NOMO-1 (cell line): ENCODE measurements around the gene CHAF1A.

Source experiments
- DNase-seq, 2 experiments: peaks; one replicate each; lab custom pipeline; 2025; ENCODE audit not compliant: unreplicated experiment in 2 of 2; lab: John Stamatoyannopoulos, UW

The CHAF1A gene

DNA sequence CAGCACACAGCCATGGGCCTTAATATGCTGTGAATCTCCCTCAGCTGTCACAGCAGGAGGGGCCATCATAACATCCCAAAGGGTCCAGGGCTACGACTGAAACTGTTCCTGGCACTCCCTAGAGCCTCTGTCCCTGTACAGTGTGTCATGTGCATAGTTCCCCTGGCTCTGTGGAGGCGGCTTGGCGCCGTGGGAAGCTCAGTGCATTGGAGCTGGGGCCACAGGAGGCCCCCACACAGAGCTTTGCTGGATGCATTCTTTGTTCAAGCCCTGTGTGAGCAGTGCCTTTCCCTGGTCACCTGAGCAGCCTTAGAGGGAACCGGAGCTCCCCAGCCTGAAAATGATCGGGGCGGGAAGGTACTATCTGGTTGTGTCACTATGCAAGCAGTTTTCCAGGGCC, 33.8 kb downstream of the CHAF1A start:
- DNase-seq = no peak

- no peak for DNase-seq
These were observed 34.7 kb downstream of the CHAF1A start for GRCh38 chr19:4437103-4437502.

- DNase-seq = no peak
These were observed 36.8 kb downstream of the CHAF1A start for GRCh38 chr19:4439243-4439642.

DNA sequence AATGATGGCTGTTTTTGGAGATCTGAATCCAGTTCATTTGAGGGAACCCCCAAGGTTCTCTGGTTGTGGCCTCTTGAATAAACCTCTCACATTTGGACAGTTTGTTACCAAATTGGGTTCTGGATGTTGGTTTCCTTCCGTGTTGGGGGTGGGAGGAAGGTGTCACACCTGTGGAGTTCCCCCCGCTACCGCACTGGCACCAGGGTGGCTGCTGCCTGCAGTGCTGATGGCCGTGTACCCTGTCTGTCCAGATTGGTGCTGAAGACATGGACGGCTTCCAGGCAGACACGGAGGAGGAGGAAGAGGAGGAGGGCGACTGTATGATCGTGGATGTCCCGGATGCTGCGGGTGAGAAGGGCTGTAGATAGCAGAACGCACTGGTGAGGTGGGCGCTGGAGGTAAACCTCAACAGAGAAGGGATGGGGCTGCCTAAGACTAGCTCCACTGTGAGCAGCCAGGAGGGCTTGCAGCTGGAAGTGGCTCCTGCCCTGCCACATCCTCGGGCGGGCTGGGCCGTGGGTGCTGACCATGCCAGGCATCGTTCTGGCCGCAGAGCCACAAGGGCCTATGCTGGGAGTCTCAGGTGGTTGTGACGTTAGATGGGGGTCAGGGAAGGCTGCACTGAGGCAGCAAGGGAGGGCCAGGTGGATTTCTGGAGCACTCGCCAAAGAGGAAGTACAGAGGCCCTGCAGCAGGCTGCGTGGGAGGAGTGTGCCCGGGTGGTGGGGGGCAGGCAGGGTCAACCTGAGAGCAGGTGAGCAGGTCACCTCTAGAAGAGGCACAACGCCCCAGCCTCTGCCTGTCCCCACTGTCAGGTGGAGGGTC, 39.8 kb downstream of the CHAF1A start:
- DNase-seq = no peak

GRCh38 chr19:4442819-4443146, 40.3 kb downstream of the CHAF1A start:
- DNase-seq = no peak

GRCh38 chr19:4443188-4443587, 40.7 kb downstream of the CHAF1A start:
- no peak for DNase-seq

- DNase-seq = no peak
These were observed 41.7 kb downstream of the CHAF1A start for GRCh38 chr19:4443966-4444764.

DNA sequence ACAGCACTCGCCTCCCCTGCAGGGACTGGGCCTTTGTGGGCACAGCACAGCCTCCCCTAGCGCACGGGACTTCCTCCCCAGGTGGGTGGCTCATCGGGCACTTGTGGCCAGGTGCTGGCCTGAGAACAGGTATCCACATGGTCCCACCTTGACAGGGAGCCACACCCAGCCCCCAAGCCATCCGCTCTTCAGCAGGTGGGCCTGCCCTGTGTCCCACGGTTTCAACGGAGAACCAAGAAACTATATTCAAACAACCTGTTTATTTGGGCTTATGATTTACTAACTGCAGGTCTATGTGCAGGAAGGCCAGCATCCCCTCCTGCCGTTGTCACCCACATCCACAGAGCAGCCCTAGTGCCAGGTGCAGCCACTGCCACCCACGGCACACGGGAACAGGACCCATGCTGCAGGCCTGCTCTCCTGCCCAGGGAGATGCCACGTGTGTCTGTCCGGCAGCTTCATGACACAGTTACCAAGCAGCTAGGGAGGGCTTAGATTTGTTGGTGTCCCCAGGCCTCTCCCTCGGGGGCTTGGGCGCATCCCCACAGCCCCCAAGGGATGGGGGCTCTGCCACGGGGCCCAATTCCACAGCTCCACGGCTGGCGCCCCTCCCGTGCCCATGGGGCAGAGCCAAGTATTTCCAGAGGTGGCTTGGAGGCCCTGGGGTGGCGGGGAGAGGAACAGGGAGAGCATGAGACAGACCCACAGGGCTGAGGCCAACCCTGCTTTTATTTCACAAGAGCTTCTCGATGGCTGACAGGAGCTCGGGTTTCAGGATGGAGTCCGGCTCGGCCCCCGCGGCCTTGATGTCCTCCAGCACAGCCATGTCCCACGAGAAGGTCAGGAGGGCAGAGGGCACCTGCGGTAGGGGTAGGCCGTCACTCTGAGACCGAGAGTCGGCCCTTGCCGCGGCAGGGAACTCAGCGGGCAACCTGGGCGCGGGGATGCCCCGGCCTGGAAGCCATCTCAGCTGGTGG, 42.6 kb downstream of the CHAF1A start:
- no peak for DNase-seq

DNA sequence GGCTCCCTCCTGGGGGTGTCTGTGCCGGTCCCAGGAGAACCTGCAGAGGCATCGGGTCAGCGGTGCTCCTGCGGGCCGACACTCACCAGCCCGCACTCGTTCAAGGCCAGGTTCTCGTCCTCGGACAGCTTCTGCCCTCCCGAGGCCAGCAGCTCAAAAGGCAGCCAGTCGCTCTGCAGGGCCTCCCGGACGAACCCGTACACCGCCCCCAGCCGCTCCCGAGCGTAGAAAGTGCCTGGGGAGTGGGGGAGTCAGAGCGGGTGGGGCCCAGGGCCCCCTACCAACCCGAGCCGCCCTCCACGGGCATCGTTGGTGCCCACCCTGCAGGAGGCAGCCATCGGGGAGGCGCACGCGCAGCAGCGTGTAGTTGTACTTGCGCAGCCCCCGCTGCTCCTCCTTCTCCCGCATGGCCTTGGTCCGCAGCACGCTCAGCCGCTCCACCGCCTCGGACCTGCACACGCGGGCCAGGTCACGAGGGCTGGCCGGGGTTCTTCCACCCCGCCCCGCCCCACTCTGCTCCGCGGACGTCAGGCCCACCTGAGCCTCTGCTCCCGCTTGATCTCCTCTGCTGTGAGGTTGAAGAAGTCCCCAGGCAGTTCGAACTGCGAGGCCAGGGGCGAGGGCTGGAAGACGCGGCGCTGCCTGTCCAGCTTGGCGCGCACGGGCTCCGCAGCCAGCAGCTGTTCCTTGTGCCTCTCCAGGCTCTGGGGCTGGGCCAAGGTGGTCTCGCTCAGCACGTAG, 43.7 kb downstream of the CHAF1A start:
- DNase-seq = no peak

DNA sequence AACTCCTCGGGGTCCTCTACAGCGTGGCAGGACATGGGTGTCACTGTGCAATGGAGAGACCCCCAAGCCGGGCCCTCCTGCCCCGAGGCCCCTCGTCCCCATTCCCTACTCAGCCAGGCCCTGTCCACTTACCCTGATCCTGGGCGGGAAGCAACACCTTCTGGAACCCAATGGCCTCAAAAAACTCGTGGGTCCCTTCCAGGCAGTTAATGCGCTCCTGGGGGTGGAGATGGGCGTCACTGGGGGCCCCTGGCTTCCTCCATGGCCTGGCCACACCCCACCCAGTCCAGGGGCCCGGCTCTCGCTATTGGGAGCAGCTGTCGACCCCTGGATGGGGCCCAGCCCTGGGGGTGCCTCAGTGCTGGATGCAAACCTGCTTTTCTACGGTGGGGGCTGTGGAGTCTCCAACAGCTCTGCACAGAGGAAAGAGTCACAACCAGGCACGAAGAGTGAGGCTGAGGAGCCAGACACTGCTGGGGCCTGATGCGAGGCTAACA, 44.3 kb downstream of the CHAF1A start:
- DNase-seq = no peak

GRCh38 chr19:4447327-4448146, 45.1 kb downstream of the CHAF1A start:
- no peak for DNase-seq

DNA sequence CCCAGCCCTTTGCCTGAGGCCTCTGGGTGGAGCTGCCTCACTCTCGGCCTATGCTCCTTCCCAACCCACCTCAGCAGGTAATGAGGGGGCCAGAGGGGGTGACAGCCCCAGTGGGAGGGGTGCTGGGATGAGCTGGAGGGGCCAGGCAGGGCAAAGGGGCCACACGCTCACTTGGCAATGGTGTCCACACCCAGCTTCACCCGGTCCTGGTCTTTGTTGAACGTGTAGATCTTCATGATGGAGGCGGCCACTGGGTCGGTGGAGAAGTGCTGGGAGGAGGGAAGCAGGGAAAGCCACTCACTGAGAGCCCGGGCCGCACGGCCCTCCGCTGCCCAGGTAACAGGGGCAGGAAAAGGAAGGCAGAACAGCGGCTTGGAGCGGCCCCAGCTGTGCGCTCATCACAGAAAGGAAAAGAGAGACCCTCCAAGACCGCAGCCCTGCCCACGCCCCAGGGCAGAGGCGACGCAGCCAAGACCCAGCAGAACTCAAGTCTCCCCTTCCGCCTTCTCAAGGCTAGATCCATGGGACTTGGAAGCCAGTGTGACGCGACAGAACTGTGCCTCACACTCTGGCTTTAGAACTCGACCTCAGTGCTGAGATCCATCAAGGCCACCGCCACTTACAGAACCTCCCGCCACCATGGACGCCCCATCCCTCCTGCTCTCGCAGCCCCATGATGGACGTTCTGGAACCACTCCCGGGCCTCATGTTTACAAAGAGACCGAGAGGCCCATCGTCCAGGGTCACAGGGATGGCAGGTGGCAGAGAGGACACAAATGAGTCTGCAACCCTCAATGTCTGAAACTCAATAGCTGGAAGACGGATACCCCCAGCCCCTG, 45.9 kb downstream of the CHAF1A start:
- DNase-seq = no peak

GRCh38 chr19:4449022-4449638, 46.7 kb downstream of the CHAF1A start:
- no peak for DNase-seq

GRCh38 chr19:4449639-4450028, 47.2 kb downstream of the CHAF1A start:
- DNase-seq = no peak

- DNase-seq = no peak
These were observed 50.0 kb downstream of the CHAF1A start for GRCh38 chr19:4452230-4452990.

GRCh38 chr19:4453232-4454179, 51.1 kb downstream of the CHAF1A start:
- DNase-seq = no peak
